Articular chondrocyte of knee joint (primary cell): ENCODE data around the gene ALKBH6. TPM values are rescaled to one million over a fixed set of nuclear protein-coding genes. Genes with fewer than 3 reads are reported as not detected.

Source experiments
- total RNA-seq: library from RNA; depleted of rRNA; stranded (reverse); fragments of >200 nt; gene quantifications from 2 replicates; pipeline ENCODE4 v1.2.3, GENCODE V29; 2012

The ALKBH6 gene
- total RNA-seq, result 10.8 and 11.4 TPM in 2 replicates

DNA sequence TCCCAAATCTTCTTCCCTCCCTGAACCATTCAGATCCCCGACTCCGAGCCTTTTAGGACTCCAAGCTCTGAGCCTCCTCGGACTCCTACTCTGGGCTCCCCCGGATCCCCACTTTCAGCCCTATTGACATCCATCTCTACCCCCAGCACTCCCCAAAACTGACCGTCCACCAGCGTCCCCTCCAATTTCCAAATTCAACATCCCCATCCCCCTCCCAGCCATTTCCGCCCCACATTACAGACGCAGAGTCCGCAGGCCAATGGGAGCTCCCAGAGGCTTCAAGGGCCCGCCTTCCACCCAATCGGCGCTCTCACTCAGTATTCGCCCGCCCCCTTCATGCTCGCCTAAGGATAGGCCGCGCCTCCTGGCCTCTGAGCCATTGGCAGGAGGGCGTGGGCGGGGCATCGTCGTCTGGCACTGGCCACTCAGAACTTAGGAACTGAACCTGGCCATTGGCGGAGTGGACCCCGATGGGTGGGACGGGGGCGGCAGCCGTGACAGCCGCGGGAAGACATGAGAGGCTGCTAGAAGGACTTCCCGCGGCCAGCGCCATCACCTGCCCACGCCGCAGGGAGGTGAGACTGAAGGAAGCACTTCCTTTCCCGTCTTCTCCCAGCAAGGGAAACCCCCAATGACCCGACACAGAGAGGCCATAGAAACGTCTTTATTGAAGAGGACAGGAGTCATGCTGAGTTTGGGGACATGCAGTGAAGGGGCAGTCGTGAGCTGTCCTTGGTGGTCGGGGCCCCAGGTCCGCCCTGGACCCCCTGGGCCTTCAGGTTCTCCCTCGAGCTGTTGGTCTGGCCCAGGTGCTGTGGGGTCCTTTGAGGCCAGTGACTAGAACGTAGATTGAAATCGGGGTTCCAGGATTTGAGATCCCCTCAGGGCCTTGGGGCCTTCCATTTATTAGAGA, at the start of gene ALKBH6:
Gene ALKBH6, minus strand, starts transcription at position 202 of the 913 bp plus-strand sequence. CDS start 816 bp downstream, outside the sequence.

DNA sequence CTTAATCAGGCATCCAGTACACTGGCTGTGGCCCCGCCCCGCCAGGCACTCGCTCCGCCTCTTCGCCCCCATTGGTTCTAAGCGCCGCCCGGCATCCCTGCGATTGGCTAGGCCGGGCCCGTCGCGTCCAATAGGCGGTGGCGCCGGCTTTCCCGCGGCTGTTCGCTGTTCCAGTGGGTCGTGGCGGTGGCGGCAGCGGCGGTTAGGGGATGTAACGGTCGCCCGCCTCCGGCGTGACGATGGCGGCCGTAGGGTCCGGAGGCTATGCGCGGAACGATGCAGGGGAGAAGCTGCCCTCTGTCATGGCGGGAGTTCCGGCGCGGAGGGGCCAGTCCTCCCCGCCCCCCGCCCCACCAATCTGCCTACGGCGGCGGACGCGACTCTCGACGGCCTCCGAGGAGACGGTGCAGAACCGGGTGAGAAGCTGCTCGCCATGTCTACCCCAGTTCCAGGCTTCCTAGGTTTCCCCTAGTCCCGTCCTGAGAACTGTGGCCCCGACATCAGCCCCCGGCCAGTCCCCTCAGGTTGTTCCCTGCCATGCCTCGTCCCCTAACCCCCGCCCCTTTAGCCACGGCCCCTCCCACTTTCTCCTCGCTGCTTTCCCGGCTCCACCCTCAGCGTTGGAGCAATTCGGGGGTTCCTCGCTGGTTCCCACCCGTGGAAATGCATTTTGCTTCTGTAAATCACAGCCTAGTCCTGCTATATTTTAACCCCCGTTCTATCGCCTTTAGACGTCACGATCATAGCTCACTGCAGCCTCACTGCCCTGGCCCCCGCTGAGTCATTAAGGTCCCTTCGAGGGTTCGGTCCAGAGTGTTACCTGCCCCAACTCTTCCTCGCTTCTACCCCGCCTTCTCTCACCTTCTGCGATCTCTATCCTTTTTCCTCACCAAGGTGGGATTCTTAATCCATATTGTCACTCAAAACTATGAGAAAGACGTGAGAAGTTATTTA, 41.0 kb upstream of the ALKBH6 start, which contains the start of gene WDR62:
Gene WDR62, plus strand, starts transcription at position 165 of the 954 bp plus-strand sequence. Its CDS starts 75 bp downstream, at position 240.

DNA sequence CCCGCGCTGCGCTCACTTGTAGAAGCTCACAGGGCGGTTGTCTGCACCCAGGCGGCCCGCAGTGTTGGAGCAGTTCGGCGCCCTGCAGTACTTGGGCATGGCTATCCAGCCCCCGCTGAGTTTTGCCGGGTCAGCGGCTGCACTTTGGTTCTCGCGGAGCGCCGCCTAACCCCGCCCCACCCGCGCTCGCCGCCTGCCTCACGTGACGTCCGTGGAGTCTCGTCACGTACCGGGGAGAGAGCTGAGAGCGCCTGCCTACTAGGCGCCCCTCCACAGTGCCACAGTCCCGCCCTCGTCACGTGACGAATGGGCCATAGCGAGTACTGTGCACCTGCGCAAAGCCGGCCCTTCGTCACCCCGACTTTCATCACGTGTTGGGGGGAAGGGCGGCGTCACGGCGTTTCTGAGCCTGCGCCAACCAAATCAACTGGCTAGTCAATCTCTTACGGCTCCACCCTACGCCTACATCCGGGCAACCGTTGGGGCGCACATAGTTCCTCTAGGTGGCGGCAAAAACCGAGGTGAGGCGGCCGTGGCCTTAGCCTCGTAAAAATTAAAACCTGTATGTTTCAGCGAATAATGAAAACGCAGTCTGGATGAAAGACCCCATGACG, 40.2 kb upstream of the ALKBH6 start, which contains the start of gene THAP8:
Gene THAP8, minus strand, starts transcription at position 167 of the 614 bp plus-strand sequence. Its CDS starts 68 bp downstream, at position 99.

DNA sequence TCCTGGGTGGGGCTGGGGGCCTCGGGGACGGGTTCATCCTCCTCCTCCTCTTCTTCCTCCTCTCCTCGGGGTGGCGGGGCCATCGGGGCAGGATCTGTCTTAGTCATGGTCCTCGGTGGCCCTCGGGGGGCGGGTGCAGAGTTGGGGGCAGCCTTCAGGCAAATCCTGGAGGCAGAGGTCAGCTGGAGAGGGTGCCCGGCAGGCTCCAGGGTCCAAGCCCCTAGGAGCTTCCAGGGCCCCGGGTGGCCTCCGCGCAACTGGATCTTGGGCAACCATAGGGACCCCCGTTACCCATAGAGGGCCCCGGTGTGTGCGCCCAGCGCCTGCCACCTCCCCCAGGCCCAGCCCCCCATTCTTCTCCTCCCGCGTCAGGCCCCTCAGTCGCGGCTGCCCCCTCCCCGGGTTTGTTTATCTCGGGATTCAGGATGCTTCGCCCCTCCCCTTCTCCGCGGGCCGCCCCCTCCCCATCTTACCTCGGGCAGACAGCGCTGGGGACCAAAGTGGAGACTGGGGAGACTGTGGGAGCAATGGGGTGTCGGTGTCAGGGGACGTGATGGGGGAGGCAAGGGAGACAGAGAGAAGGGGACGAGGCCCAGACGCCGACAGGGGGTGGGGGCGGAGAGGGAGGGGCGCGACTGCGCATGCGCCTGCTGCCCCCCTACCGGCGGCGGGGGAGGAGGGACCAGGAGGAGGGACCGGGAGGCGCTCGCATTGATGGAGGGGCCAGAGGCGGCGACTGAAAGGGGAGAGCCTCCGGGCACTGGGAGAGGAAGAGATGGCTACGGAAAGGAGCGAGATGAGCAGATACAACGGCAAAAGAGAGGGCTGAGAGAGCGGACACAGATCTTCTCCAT, 18.5 kb upstream of the ALKBH6 start, which contains the start of gene CLIP3:
Gene CLIP3, minus strand, starts transcription at position 623 of the 854 bp plus-strand sequence. Its CDS starts 516 bp downstream, at position 107.

DNA sequence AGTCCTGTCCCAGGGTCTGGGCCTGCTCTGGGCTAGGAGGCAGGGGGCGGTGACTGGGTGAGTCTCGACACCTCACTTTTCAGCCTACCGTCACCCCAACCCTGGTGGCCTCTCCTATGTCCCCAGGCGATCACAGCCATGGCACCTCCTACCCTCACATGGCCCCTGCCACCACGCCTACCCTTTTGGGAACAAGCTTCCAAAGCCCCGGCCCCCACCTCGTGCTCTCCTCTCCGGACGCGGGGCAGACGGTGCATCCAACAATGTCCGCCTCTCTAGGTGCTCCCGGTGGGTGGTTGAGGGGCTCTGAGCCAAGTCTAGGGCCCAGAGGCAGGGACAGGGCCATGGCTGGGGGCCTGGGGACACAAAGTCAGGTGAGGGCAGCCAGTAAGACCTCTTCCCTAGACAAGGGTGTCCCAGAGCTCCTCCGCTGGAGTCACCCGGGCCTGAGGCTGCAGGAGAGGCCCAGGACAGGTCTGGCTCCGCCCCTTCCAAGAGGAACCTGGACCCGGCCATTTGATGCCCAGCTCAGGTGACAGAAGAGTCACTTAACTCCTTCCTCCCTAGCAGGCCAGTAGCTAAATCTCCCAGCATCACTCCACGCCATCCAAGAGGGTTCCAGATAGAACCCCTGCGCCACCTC, 5.6 kb downstream of the ALKBH6 start, which contains the start of gene SYNE4:
Gene SYNE4, minus strand, starts transcription at position 478 of the 643 bp plus-strand sequence. Its CDS starts 132 bp downstream, at position 346.

DNA sequence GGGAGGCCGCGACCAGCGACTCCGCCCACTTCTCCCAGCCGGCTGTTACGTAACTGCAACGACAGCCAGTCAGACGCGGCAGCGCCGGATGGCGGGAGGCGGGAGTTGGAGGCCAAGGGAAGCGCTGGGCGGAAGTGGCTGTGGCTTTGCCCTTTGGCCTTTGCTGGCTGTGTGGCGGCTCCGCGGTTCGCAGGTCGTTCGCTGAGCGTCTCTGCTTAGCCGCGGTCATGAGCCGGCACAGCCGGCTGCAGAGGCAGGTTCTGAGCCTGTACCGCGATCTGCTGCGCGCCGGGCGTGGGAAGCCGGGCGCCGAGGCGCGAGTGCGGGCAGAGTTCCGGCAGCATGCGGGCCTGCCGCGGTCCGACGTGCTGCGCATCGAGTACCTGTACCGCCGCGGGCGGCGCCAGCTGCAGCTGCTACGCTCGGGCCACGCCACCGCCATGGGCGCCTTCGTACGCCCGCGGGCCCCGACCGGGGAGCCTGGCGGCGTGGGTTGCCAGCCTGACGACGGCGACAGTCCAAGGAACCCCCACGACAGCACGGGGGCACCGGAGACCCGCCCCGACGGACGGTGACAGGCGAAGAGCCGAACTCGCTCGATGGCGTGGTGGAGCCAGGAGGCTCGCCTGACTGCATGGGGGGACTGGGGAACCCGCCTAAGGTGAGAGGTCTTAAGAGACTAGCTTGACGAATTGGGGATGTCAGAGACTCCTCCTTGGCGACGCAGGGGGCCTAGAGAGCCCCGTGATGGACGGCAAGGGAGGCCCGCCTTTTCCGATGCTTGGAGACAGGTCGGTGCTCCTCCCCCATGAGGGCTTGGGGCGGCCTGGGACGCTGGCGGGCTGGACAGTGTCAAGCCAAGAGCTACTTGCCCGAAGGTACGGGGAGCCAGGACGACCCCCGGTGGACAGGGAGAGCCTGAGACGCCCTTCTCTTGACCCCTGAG, 18.7 kb downstream of the ALKBH6 start, which contains the start of gene SDHAF1:
Gene SDHAF1, plus strand, starts transcription at position 141 of the 946 bp plus-strand sequence. Its CDS starts 87 bp downstream, at position 228.

Other genes starting within 250 kb of the ALKBH6 start
- gene ARHGAP33, start 238.6 kb downstream of the ALKBH6 start, total RNA-seq, result 1.3 and 2.4 TPM in 2 replicates
- not detected in 2 replicates for gene PRODH2, start 201.4 kb downstream of the ALKBH6 start, total RNA-seq
- not detected in 2 replicates for gene NPHS1, start 161.7 kb downstream of the ALKBH6 start, total RNA-seq
- under 0.01 TPM in 2 replicates for gene KIRREL2, start 157.3 kb downstream of the ALKBH6 start, total RNA-seq
- gene APLP1, start 145.6 kb downstream of the ALKBH6 start, total RNA-seq, result 4.1 and 6.5 TPM in 2 replicates
- gene NFKBID, start 113.7 kb downstream of the ALKBH6 start, total RNA-seq, result 6.3 TPM in 2 replicates
- 0.91 and 1.4 TPM in 2 replicates for gene HCST, start 111.7 kb downstream of the ALKBH6 start, total RNA-seq
- not detected in 2 replicates for gene TYROBP, start 105.9 kb downstream of the ALKBH6 start, total RNA-seq
- gene LRFN3, start 77.8 kb downstream of the ALKBH6 start, total RNA-seq, result 3.2 and 5.9 TPM in 2 replicates
- gene SDHAF1, start 19.0 kb downstream of the ALKBH6 start, total RNA-seq, result 16.9 and 17.0 TPM in 2 replicates
- 0.13 TPM in 1 of 2 replicates, not detected in the other for gene SYNE4, start 5.4 kb downstream of the ALKBH6 start, total RNA-seq
- 8.2 and 11.5 TPM in 2 replicates for gene CLIP3, start 18.7 kb upstream of the ALKBH6 start, total RNA-seq
- 4.0 and 4.6 TPM in 2 replicates for gene THAP8, start 40.1 kb upstream of the ALKBH6 start, total RNA-seq
- 3.5 and 5.0 TPM in 2 replicates for gene WDR62, start 40.7 kb upstream of the ALKBH6 start, total RNA-seq
- gene OVOL3, start 96.9 kb upstream of the ALKBH6 start, total RNA-seq, result not detected in 2 replicates
- 14.8 and 24.6 TPM in 2 replicates for gene POLR2I, start 100.7 kb upstream of the ALKBH6 start, total RNA-seq
- gene TBCB, start 101.3 kb upstream of the ALKBH6 start, total RNA-seq, result 95.0 and 105 TPM in 2 replicates
- gene CAPNS1, start 125.9 kb upstream of the ALKBH6 start, total RNA-seq, result 293 and 453 TPM in 2 replicates
- 13.7 and 21.0 TPM in 2 replicates for gene COX7A1, start 138.2 kb upstream of the ALKBH6 start, total RNA-seq
- gene ZNF565, start 200.5 kb upstream of the ALKBH6 start, total RNA-seq, result 7.1 and 7.4 TPM in 2 replicates
- gene ZNF146, start 200.9 kb upstream of the ALKBH6 start, total RNA-seq, result 71.6 and 109 TPM in 2 replicates